GM18867 (cell line): ENCODE measurements around the gene P2RX4.
"Not testable (repeated sequence)": the region's sequence is repeated elsewhere in the genome, so short reads cannot be mapped to it uniquely, and the experiment has no call there.

Experiments
- ATAC-seq: cut with Tn5 transposase; IDR thresholded peaks from one replicate; pipeline ENCODE4 v1.9.1; 2021; ENCODE audit warnings: mild to moderate bottlenecking, moderate library complexity; ENCODE audit not compliant: unreplicated experiment

The P2RX4 gene

GRCh38 chr12:121273364-121273896 is 63.5 kb downstream of the P2RX4 start:
- ATAC-seq, result no peak

GRCh38 chr12:121274036-121274763 is 64.3 kb downstream of the P2RX4 start:
- ATAC-seq, result no peak

GRCh38 chr12:121277374-121277759 is 67.4 kb downstream of the P2RX4 start:
- ATAC-seq, result no peak

DNA sequence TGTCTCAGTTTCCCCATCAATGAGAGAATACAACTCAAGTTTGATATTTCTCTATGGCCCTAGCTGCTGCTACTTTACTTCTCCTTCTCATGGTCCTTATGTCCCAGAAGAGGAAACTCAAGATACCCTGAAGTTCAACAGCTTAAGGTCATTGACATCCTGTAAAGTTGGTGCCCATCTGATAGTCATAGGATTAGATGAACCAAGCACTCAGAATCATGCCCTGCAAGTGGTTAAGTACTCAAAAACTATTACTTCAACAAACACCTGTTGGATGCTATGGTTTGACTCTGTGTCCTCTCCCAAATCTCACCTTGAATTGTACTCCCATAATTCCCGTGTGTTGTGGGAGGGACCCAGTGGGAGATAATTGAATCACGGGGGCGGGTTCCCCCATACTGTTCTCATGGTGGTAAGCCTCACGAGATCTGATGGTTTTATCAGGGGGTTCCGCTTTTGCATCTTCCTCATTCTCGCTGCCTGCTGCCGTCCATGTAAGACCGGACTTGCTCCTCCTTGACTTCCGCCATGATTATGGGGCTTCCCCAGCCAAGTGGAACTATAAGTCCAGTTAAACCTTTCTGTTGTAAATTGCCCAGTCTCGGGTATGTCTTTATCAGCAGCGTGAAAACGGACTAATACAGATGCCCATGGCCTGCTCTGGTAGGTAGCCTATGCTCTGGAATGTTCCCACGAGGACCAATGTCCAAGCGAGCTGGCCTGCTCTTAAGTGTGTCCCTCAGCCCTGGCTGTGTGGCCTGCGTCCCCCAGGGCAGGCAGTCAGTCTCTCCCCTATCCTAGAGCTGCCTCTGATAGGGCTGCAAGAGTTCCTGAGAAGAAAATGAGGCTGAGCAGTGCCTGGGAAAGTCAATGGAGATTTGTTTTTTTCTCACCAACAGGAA is 68.5 kb downstream of the P2RX4 start:
- no peak for ATAC-seq

DNA sequence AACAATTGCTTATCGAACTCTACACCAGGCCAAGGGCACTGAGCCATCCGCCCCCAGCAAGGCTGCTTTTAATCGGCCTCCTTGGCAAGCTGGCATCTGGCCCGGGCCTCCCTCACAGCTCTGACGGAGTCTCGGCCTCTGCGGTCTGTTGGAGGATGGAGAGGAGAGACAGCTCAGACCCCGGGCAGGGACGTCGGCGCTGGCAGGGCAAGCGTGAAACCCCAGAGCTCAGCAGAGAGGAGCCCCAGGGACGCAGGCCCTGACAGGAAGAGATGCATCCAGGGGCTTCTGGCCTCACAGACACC is 69.1 kb downstream of the P2RX4 start:
- no peak for ATAC-seq

DNA sequence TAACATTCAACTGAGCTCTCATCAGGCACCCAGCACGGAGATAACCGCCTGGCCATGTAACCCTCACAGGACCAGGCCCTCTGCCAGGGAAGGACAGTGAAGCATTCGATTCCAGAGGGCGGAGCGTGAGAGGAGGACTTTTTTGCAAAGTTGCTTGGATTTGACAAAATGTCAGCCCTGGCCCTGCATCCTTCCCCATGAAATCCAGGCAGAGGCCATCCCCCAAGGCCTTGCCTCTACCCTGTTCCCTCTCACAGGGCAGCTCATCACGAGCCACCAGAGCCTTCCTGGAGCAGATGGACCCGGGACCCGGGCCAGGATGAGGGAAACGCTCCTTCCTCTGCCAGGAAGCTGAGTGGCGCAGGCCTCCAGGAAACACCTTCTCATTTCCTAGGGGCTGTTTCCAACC is 69.6 kb downstream of the P2RX4 start:
- no peak for ATAC-seq

DNA sequence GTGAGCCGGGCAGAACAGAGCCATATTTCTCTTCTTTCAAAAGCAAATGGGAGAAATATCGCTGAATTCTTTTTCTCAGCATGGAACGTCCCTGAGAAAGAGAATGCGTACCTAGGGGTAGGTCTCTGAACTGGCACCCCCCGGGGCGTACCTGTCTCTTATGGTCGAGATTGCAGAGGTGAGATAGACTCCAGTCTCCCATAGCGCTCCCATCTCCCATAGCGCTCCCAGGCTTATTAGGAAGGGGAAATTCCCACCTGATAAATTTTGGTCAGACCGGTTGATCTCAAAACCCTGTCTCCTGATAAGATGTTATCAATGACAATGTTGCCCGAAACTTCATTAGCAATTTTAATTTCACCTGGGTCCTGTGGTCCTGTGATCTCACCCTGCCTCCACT is 70.6 kb downstream of the P2RX4 start:
- not testable (repeated sequence) for ATAC-seq

DNA sequence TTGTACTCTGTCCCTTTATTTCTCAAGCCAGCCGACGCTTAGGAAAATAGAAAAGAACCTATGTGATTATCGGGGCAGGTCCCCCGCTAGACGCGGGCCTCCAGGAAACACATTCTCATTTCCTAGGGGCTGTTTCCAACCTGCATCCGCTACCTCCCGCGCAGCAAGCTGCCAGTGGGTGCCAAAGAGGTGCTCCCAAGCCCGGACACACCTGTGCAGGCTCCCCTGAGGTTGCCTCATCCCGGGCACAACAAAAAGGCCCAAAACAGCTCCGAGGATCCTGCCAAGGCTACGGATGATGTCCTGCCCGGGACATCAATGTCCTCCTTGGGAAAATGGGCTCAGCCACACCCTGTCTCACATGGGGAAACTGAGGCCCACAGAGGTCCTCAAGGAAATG is 71.2 kb downstream of the P2RX4 start:
- ATAC-seq, result not testable (repeated sequence)

- ATAC-seq, result no peak
These were observed 72.3 kb downstream of the P2RX4 start for GRCh38 chr12:121282072-121282742.

GRCh38 chr12:121282910-121283309 is 73.0 kb downstream of the P2RX4 start:
- not testable (repeated sequence) for ATAC-seq

DNA sequence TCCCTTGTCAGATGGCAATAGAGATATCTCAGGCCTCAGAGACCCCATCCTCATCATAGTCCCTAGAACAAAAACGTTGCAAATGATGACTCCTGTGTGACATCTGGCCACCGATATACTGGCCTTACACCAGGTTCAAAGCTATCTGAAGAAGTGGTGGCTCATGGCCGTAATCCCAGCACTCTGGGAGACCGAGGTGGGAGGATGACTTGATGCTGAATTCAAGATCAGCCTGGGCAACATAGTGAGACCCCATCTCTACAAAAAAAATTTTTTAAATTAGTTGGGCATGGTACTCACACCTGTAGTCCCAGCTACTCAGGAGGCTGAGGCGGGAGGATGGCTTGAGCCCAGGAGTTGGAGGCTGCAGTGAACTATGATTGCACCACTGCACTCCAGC is 73.5 kb downstream of the P2RX4 start:
- ATAC-seq, result no peak
